ENCODE data around the gene MRPL37.

MRPL37 gene

GRCh38 chr1:54266195-54266594 lies 66.2 kb downstream of the MRPL37 start:
- DNase-seq = no peak

- DNase-seq = no peak
Measured at GRCh38 chr1:54266908-54267307, 66.9 kb downstream of the MRPL37 start.
